K562 (cell line): Measurements from ENCODE around the gene SLC38A1. TPM values are rescaled to one million over a fixed set of nuclear protein-coding genes. Genes with fewer than 3 reads are reported as not detected.
A peak's percentile ranks its signal among the peaks of the same experiment; 100 is the strongest.

ENCODE experiments used
- ATAC-seq: fragments of 200-7000 bp; cut with Tn5 transposase; 3 replicates; pipeline ENCODE4 v1.9.1; 2020; ENCODE audit warnings: moderate library complexity
- BruUV-seq: library from RNA; stranded (reverse); fragments of 400-500 nt; replicated peaks from 2 replicates; lab custom pipeline; 2021; lab: Mats Ljungman, UMichigan
- CTCF ChIA-PET: fragments of 300-600 bp; formaldehyde crosslinking; extraction: SDS; loops from one replicate; lab custom pipeline; 2021; ENCODE audit warnings: low intra/inter-chr PET ratio; lab: Yijun Ruan, JAX
- POLR2A ChIA-PET: fragments of 300-600, 350-650 bp; sonication (Branson Sonifier 250); formaldehyde crosslinking; extraction: SDS; loops from one replicate; lab custom pipeline; 2021; ENCODE audit warnings: antibody characterized with exemption, inconsistent platforms; lab: Yijun Ruan, JAX
- DNase-seq, 4 experiments: peaks; one replicate each; pipeline versions ENCODE4 v3.0.0 to v3.0.0-alpha.2; 2011 to 2018; ENCODE audit warnings: low spot score in 3 of 4, mixed read lengths in 3 of 4; ENCODE audit errors: extremely low read depth in 1 of 4
- FAIRE-seq: peaks from 2 replicates; lab custom pipeline; 2011; peaks lifted over from hg19 to GRCh38; lab: Jason Lieb, UNC
- H2AFZ ChIP-seq: 2 replicates; pipeline ENCODE4 v1.6.0; 2011; ENCODE audit warnings: low read depth, low read length, control low read depth, inconsistent platforms
- H3K27ac ChIP-seq: fragments of 200-600 bp; 3 replicates; pipeline ENCODE4 v1.8.0; 2011; ENCODE audit warnings: low read depth, mild to moderate bottlenecking, control low read depth, inconsistent platforms, low read length, moderate library complexity, mixed read lengths; ENCODE audit errors: extremely low read depth
- H3K27me3 ChIP-seq, 2 experiments: fragments of 300-600 bp in 1 of 2; 2 replicates in 1 of 2; 3 replicates in 1 of 2; pipeline versions ENCODE4 v1.6.0 to v1.8.0; 2011; ENCODE audit warnings: inconsistent platforms in 2 of 2, low read length in 2 of 2, mild to moderate bottlenecking in 1 of 2, mixed read lengths in 1 of 2, moderate library complexity in 1 of 2; ENCODE audit not compliant: control insufficient read depth in 2 of 2, insufficient read depth in 2 of 2
- H3K36me3 ChIP-seq: fragments of 300-600 bp; 3 replicates; pipeline ENCODE4 v1.8.0; 2011; ENCODE audit warnings: mild to moderate bottlenecking, low read length, inconsistent platforms; ENCODE audit not compliant: control insufficient read depth, insufficient read depth
- H3K4me1 ChIP-seq, 2 experiments: fragments of 200-600 bp in 1 of 2; replicated peaks in 1 of 2; 2 replicates in 1 of 2; 3 replicates in 1 of 2; pipeline versions ENCODE4 v1.5.1 to v1.8.0; 2011; ENCODE audit warnings: inconsistent platforms in 2 of 2, low read length in 2 of 2, mild to moderate bottlenecking in 1 of 2, mixed read lengths in 1 of 2, moderate library complexity in 1 of 2; ENCODE audit not compliant: control insufficient read depth in 2 of 2, insufficient read depth in 2 of 2
- H3K4me2 ChIP-seq: 2 replicates; pipeline ENCODE4 v1.6.1; 2011; ENCODE audit warnings: low read length, control low read depth, inconsistent platforms, mixed read lengths; ENCODE audit not compliant: insufficient read depth
- H3K4me3 ChIP-seq: fragments of 200-600 bp; sonication (generic), shearing (Covaris generic); 2 replicates; pipeline ENCODE4 v1.5.1; 2016; ENCODE audit warnings: control low read depth, inconsistent platforms
- H3K79me2 ChIP-seq: fragments of 200-600 bp; 3 replicates; pipeline ENCODE4 v1.8.0; 2011; ENCODE audit warnings: low read length, inconsistent platforms; ENCODE audit not compliant: control insufficient read depth, insufficient read depth
- H3K9ac ChIP-seq, 2 experiments: 2 replicates each; pipeline versions ENCODE4 v1.6.0 to v1.6.1; 2011; ENCODE audit warnings: low read depth in 2 of 2, low read length in 2 of 2, control low read depth in 1 of 2, inconsistent platforms in 1 of 2, mild to moderate bottlenecking in 1 of 2, mixed read lengths in 1 of 2; ENCODE audit not compliant: insufficient read depth in 1 of 2
- H3K9me1 ChIP-seq: one replicate; pipeline ENCODE4 v1.6.0; 2011; ENCODE audit warnings: inconsistent platforms, mild to moderate bottlenecking, low read length, moderate library complexity; ENCODE audit not compliant: control insufficient read depth, insufficient read depth
- H3K9me3 ChIP-seq: replicated peaks from 2 replicates; pipeline ENCODE4 v1.5.1; 2011; ENCODE audit warnings: low read depth, low read length, inconsistent platforms; ENCODE audit not compliant: control insufficient read depth, insufficient read depth
- H4K20me1 ChIP-seq: replicated peaks from 2 replicates; pipeline ENCODE4 v1.6.1; 2011; ENCODE audit warnings: low read length, inconsistent platforms, mixed read lengths; ENCODE audit not compliant: control insufficient read depth, insufficient read depth
- EP400 ChIP-seq: fragments of 450-650 bp; IDR thresholded peaks from 2 replicates; pipeline ENCODE4 v1.6.1; 2017; ENCODE audit warnings: antibody characterized with exemption, mild to moderate bottlenecking, moderate library complexity
- KDM4B ChIP-seq, 2 experiments: fragments of 450-650 bp in 1 of 2; sonication (generic) in 1 of 2; IDR thresholded peaks; 2 replicates each; pipeline ENCODE4 v1.6.1; 2016 to 2017; ENCODE audit warnings: borderline replicate concordance in 2 of 2, antibody characterized with exemption in 1 of 2, low read depth in 1 of 2, mild to moderate bottlenecking in 1 of 2
- PHF8 ChIP-seq: fragments of 200-600 bp; sonication (generic); IDR thresholded peaks from 2 replicates; pipeline ENCODE4 v1.6.1; 2012; ENCODE audit warnings: mixed run types, mild to moderate bottlenecking, inconsistent platforms, low read length, moderate library complexity, borderline replicate concordance
- PRDM10 ChIP-seq: fragments of 450-650 bp; IDR thresholded peaks from 2 replicates; pipeline ENCODE4 v1.6.1; 2018; ENCODE audit not compliant: partially characterized antibody
- TAF15 ChIP-seq: fragments of 200-400 bp; formaldehyde crosslinking; IDR thresholded peaks from 2 replicates; pipeline ENCODE4 v1.6.1; 2017; ENCODE audit warnings: mild to moderate bottlenecking, low read depth, low read length, moderate library complexity
- ZNF699 ChIP-seq: fragments of 250-450 bp; sonication (Bioruptor Pico); IDR thresholded peaks from 2 replicates; pipeline ENCODE4 v1.8.0; 2021; ENCODE audit warnings: mild to moderate bottlenecking, moderate library complexity; ENCODE audit not compliant: insufficient replicate concordance
- ZNF717 ChIP-seq: fragments of 250-450 bp; sonication (Bioruptor Pico); IDR thresholded peaks from 2 replicates; pipeline ENCODE4 v1.5.0; 2021
- WGBS: fragments of 100-300 bp; shearing (Covaris generic); methylation state at CpG from one replicate; pipeline ENCODE4 v1.1.6; 2016; ENCODE audit warnings: low coverage, mixed read lengths; ENCODE audit not compliant: insufficient coverage; ENCODE audit errors: missing lambda C conversion rate; 5-methylcytosine and 5-hydroxymethylcytosine counted together
- in situ Hi-C: fragments of 300-500 bp; cut with MboI; formaldehyde crosslinking; loops from 4 replicates; pipeline ENCODE4 v1.15.0; 2018; ENCODE audit warnings: inconsistent platforms, mixed read lengths
- intact Hi-C: fragments of 100-400 bp; cut with micrococcal nuclease; formaldehyde crosslinking; loops from 2 replicates; pipeline ENCODE4 v1.14.2; 2022
- polyA plus RNA-seq, 8 experiments: library from polyadenylated mRNA; depleted of rRNA in 4 of 8; stranded (reverse) in 5 of 8; unstranded in 3 of 8; fragments of >200 nt; fragmentation: Nextera tagmentation in 2 of 8; fragmentation: Illumina TruSeq in 1 of 8; extraction: Ambion mirVana in 2 of 8; extraction: Trizol in 1 of 8; gene quantifications; 2 replicates each; pipeline versions ENCODE4 v1.2.1 to v1.2.3, GENCODE V29; 2011 to 2014; ENCODE audit warnings: inconsistent platforms in 1 of 8, missing spikeins in 1 of 8
- total RNA-seq, 7 experiments: library from RNA; depleted of rRNA in 6 of 7; stranded (reverse); fragments of >200 nt in 6 of 7; fragmentation: Illumina TruSeq in 2 of 7; extraction: Trizol in 2 of 7; gene quantifications; 2 replicates each; pipeline versions ENCODE4 v1.2.1 to v1.2.3, GENCODE V29; 2011 to 2021; ENCODE audit warnings: low replicate concordance in 1 of 7

SLC38A1 gene
- total and polyA plus RNA-seq, 9 of the 15 experiments (the other 6 are each of a cell fraction or from before 2014, with no cell fraction given): 51.9 to 112 (median 75.0) TPM

- TF ChIP-seq PRDM10 (no peak), ZNF717 (no peak), ZNF699 (CRISPR knock-in tag) (no peak), EP400 (no peak), TAF15 (no peak)
Observed at GRCh38 chr12:46177025-46177424, 91.8 kb downstream of the SLC38A1 start (continued).

- Histone ChIP-seq H3K4me2 (no peak overlapping the region), H3K27ac (no peak overlapping the region), H3K27me3 (peaks cover 6 to 9% of the 10 kb centered on the region in 2 experiments; a peak in 3 of 5 replicates), H3K36me3 (no peaks in the 10 kb centered on the region), H2AFZ (no peak overlapping the region), H3K79me2 (no peaks in the 10 kb centered on the region), H3K4me1 (no peaks in the 10 kb centered on the region), H3K9me3 (no peaks in the 10 kb centered on the region), H4K20me1 (no peaks in the 10 kb centered on the region), H3K9me1 (no peaks in the 10 kb centered on the region), H3K4me3 (no peak overlapping the region), H3K9ac (no peak overlapping the region)
- in situ Hi-C loops (no loop called here), intact Hi-C loops (no loop called here)
- ChIA-PET POLR2A (interaction anchor here (0.7 to 1.5 kb wide), 2 partner anchors 20 to 28 kb away, joined by 4 to 6 read pairs; no protein-coding TSS in a partner anchor), CTCF (no interaction called here)
- peak; percentile 39; the same call in 2 of the 3 replicates for ATAC-seq
- WGBS: 3% methylated on average over 8 of the region's 8 CpGs
- TF ChIP-seq KDM4B (IDR thresholded peaks at IDR 0.05; ENCODE audit: borderline replicate concordance in 2 of 2, low read depth in 1 of 2) (no peak), PHF8 (no peak)
- BruUV-seq: no TSS peak
- DNase-seq: no peak
- FAIRE-seq: no peak
Observed at GRCh38 chr12:46174919-46175318, 93.9 kb downstream of the SLC38A1 start.
